Endodermal cell (in vitro differentiated cells): ENCODE results near the gene TNFAIP8L1. TPM values are rescaled to one million over a fixed set of nuclear protein-coding genes. Genes with fewer than 3 reads are reported as not detected.
A peak's percentile ranks its signal among the peaks of the same experiment; 100 is the strongest.

Source experiments
- DNase-seq: peaks from one replicate; pipeline ENCODE4 v3.0.0-alpha.2; 2017
- H3K27ac ChIP-seq: 2 replicates; pipeline ENCODE4 v1.5.1; 2013; ENCODE audit warnings: mild to moderate bottlenecking, low read depth, low read length, moderate library complexity
- H3K27me3 ChIP-seq: 2 replicates; pipeline ENCODE4 v1.6.1; 2013; ENCODE audit warnings: mild to moderate bottlenecking, low read length, moderate library complexity; ENCODE audit not compliant: insufficient read depth, control insufficient read depth, poor library complexity, severe bottlenecking
- H3K36me3 ChIP-seq: 2 replicates; pipeline ENCODE4 v1.7.0; 2013; ENCODE audit warnings: mild to moderate bottlenecking, low read length, moderate library complexity; ENCODE audit not compliant: control insufficient read depth, insufficient read depth
- H3K4me1 ChIP-seq: one replicate; pipeline ENCODE4 v1.7.0; 2013; ENCODE audit warnings: low read length; ENCODE audit not compliant: control insufficient read depth, insufficient read depth
- H3K4me3 ChIP-seq: 2 replicates; pipeline ENCODE4 v1.5.1; 2013; ENCODE audit warnings: mild to moderate bottlenecking, low read length, moderate library complexity
- H3K9ac ChIP-seq: 2 replicates; pipeline ENCODE4 v1.6.1; 2013; ENCODE audit warnings: mild to moderate bottlenecking, low read length, moderate library complexity; ENCODE audit not compliant: poor library complexity, severe bottlenecking; ENCODE audit errors: extremely low read depth
- H3K9me3 ChIP-seq: 2 replicates; pipeline ENCODE4 v1.6.1; 2013; ENCODE audit warnings: mild to moderate bottlenecking, low read length, moderate library complexity; ENCODE audit not compliant: control insufficient read depth
- H3K27ac Mint-ChIP-seq: 2 replicates; pipeline ENCODE4 v1.8.0; 2020; ENCODE audit warnings: mixed read lengths
- H3K27me3 Mint-ChIP-seq: 2 replicates; pipeline ENCODE4 v1.8.0; 2021; ENCODE audit warnings: mild to moderate bottlenecking, mixed read lengths; ENCODE audit not compliant: insufficient read depth
- H3K36me3 Mint-ChIP-seq: 2 replicates; pipeline ENCODE4 v1.8.0; 2020; ENCODE audit warnings: low read depth, mixed read lengths
- H3K4me1 Mint-ChIP-seq: 2 replicates; pipeline ENCODE4 v1.8.0; 2020; ENCODE audit warnings: mixed read lengths
- H3K4me3 Mint-ChIP-seq: 2 replicates; pipeline ENCODE4 v1.8.0; 2020; ENCODE audit warnings: mild to moderate bottlenecking, moderate library complexity, mixed read lengths
- H3K9me3 Mint-ChIP-seq: 2 replicates; pipeline ENCODE4 v1.8.0; 2020; ENCODE audit warnings: mild to moderate bottlenecking, mixed read lengths
- CTCF ChIP-seq: fragments of 200-600 bp; sonication (generic); conservative IDR thresholded peaks from 2 replicates; pipeline ENCODE4 v1.5.0; 2021; ENCODE audit warnings: antibody characterized with exemption, mild to moderate bottlenecking
- WGBS, 2 experiments: methylation state at CpG; one replicate each; pipeline versions ENCODE4 v1.1.5 to v1.1.7; 2013; ENCODE audit warnings: missing lambda C conversion rate in 2 of 2, mixed read lengths in 1 of 2; ENCODE audit not compliant: insufficient coverage in 1 of 2, insufficient read length in 1 of 2; 5-methylcytosine and 5-hydroxymethylcytosine counted together
- total RNA-seq, 2 donors: library from RNA; stranded (reverse); fragmentation: NEBNext Ultra II Directional in 1 of 2; extraction: Animal tissue kit (Norgen Biotek cat#: 25700) in 1 of 2; gene quantifications; 2 replicates in 1 of 2; 3 replicates in 1 of 2; pipeline ENCODE4 v1.2.1, GENCODE V29; 2021

Gene TNFAIP8L1
- total RNA-seq, 2 donors from 2014 or later, result 18.1 to 25.5 TPM

- H3K4me3 ChIP-seq, result no peak overlapping the region
- no peaks in the 10 kb centered on the region for H3K36me3 ChIP-seq
- WGBS, 2 experiments, result 41 to 53% methylated on average over 11 to 26 of the region's 27 CpGs
- Mint-ChIP-seq H3K36me3 (no peaks in the 10 kb centered on the region), H3K4me3 (no peak overlapping the region), H3K27me3 (peaks cover 52% of the 10 kb centered on the region), H3K27ac (no peak overlapping the region), H3K9me3 (no peaks in the 10 kb centered on the region), H3K4me1 (no peaks in the 10 kb centered on the region)
- H3K9ac ChIP-seq, result no peak overlapping the region
- H3K27ac ChIP-seq, result no peak overlapping the region
- peaks cover 38% of the 10 kb centered on the region for H3K27me3 ChIP-seq
- no peaks in the 10 kb centered on the region for H3K4me1 ChIP-seq
- no peak for DNase-seq
- H3K9me3 ChIP-seq, result no peaks in the 10 kb centered on the region
- TF ChIP-seq CTCF, result no peak
These were observed 41.9 kb upstream of the TNFAIP8L1 start for GRCh38 chr19:4597278-4597974.

GRCh38 chr19:4597975-4598671 is 41.2 kb upstream of the TNFAIP8L1 start:
- Mint-ChIP-seq H3K9me3 (no peaks in the 10 kb centered on the region), H3K27ac (no peak overlapping the region), H3K36me3 (no peaks in the 10 kb centered on the region), H3K4me1 (no peaks in the 10 kb centered on the region), H3K27me3 (peaks cover 49% of the 10 kb centered on the region), H3K4me3 (peak overlapping the region; percentile 48)
- Histone ChIP-seq H3K4me3 (no peak overlapping the region), H3K27ac (peak overlapping the region; percentile 53), H3K9ac (no peak overlapping the region), H3K9me3 (no peaks in the 10 kb centered on the region), H3K4me1 (no peaks in the 10 kb centered on the region), H3K27me3 (peaks cover 38% of the 10 kb centered on the region), H3K36me3 (no peaks in the 10 kb centered on the region)
- peak; percentile 94 for DNase-seq
- 0 to 5% methylated on average over 6 to 29 of the region's 32 CpGs for WGBS, 2 experiments
- no peak for TF ChIP-seq CTCF

GRCh38 chr19:4598712-4599111 is 40.6 kb upstream of the TNFAIP8L1 start:
- Histone ChIP-seq H3K9ac (no peak overlapping the region), H3K27me3 (peaks cover 38% of the 10 kb centered on the region), H3K9me3 (no peaks in the 10 kb centered on the region), H3K27ac (peak overlapping the region; percentile 53), H3K4me3 (no peak overlapping the region), H3K4me1 (no peaks in the 10 kb centered on the region), H3K36me3 (no peaks in the 10 kb centered on the region)
- Mint-ChIP-seq H3K36me3 (no peaks in the 10 kb centered on the region), H3K4me3 (peak overlapping the region; percentile 48), H3K27ac (no peak overlapping the region), H3K27me3 (peaks cover 49% of the 10 kb centered on the region), H3K9me3 (no peaks in the 10 kb centered on the region), H3K4me1 (no peaks in the 10 kb centered on the region)
- peak; percentile 67 for DNase-seq
- WGBS, 2 experiments, result 26 to 40% methylated on average over 2 to 16 of the region's 17 CpGs
- TF ChIP-seq CTCF, result no peak
